NCI-H2171 treated with DMSO at 0.1 percent for 48 hours (cell line): ENCODE measurements around the gene SYT1.

ENCODE experiments used
- DNase-seq: peaks from one replicate; lab custom pipeline; 2025; lab: John Stamatoyannopoulos, UW

Gene SYT1

DNA sequence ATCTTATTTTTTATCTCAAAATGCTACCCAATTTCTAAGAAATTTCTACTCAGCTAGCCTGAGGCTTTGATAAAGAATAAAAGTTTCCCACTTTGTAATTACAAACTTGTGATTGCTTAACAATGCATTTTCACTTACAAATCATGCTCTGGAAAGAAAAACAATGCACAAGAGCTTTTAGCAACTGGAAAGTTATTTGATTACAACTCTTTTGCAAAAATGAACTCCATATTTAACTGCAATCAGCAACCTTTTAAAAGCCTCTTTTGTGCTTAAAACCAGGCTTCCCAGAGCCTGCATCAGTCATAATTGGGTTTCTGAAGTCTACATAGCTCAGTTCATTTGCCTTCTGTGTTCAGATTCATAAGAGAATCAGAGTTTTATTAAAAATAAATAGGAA, 431.0 kb downstream of the SYT1 start:
- DNase-seq = no peak

GRCh38 chr12:79296133-79296532, 431.6 kb downstream of the SYT1 start:
- no peak for DNase-seq

DNA sequence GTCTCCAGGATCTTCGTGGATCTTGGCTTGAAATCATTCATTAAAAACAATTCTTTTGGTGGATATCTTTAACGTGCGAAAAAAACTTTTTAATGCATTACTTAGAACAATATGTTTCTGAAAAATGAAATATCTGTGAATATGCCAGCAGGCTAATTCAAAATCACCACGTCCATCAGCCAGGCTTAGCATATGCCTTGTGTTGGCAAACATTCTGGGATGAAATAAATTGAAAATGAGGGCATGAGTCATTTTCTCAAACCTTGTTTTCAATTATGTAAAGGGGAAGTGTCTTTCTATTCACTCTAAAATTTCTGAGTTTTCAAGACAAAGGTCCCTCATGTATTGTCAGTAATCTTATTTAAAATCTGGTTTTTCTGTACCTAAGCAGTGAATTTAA, 432.3 kb downstream of the SYT1 start:
- DNase-seq = no peak

DNA sequence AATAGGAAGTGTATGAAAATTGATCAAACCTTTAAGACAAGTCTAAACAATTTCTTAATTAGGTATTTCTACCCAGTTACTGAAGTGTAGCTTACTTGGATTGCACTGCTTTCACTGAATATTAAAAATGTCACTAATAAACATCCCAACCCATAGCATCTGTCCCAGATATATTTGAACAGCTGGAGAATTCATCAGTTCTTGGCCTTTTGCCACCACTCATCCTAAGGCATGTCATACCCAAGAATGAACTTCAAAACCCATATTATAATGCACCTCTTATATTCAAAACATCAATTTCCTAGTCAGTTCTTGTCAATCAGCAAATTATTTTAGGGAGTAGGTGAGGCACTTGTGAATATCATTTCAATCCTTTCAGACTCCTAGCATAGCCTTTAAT, 433.9 kb downstream of the SYT1 start:
- DNase-seq = peak; percentile 75

- no peak for DNase-seq
These were observed 435.0 kb downstream of the SYT1 start for GRCh38 chr12:79299447-79300198.

DNA sequence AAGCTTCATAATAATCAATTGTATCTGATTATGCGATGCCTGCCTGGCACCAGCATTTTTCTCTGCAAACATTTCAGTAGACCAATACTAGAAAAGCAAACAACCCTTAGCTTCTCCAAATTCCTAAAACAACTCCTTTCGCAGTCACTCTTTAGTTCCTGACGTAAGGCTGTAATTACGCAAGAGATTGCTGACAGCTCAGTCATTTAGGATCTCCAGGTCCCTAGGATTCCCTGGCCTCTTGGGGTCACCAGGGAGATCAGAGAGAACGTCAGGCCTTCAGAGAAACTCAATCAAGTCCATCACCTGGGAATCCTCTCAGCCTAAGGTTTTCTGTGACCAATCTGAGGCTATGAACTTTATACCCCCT, 435.6 kb downstream of the SYT1 start:
- no peak for DNase-seq

DNA sequence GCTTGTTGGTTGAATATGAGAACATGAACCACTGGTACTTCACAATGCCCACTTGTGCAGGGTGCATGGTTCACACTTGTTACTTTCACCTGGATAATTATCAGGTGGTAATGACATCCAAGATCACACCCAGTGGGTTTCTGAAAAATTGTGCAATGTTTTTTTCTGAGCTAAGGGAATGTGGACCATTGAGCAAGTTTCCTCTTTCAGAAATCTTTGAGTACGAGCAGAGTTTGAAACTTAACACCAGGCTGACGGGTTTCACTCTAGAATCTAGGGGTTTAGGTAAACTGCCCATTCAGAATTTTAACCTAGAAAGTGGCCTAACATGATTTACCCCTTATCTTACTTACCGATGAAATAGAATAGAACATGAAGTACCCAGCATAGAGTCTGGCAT, 436.6 kb downstream of the SYT1 start:
- no peak for DNase-seq

DNA sequence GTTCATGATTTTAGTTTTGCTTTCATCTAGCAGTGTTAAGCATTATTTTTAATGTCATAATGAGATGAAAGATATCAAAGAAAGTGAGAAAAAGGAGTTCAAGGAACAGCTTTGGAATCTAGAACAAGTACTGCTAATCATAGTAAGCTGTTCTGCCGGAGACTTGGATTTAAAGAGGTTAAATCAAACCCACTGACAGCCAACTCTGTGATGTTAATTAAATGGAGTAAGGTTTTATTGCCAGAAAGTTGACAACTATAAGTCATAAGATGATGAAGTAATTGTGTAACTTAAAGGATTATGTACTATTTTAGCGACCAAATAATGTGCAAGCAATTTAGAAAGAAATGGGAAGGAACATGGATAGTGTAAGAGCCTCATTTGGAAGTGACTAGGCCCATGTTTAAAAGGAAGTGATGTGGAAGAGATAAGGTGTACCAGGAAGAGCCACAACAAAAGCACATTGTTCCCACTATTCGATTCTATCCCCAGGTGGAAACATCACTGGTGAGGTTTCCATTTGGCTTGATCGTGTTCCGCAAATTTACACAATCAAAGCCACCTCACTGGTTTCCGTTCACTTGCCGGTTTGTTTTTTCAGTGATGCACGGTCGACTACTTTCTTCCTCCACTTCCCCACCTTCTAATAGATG, 437.7 kb downstream of the SYT1 start:
- DNase-seq = no peak

- DNase-seq = no peak
These were observed 442.8 kb downstream of the SYT1 start for GRCh38 chr12:79307340-79307739.

DNA sequence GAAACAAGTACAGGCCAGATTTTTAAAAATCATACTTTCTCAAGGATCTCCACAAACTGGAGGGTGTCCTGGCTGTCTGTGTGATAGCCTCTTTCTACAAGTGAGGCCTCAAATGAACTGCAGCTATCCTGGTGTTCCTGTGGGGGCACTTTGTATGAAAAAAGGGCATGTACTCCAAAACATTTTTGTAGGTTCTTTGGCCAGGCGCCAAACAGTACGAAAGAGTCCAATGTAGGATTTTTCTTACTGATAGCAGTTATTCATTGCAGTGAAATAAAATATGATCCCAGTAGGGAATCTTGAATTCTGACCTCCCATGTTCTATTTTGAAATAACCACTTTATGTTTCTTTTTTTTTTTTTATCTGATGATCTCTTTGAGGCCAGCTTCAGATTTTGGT, 444.5 kb downstream of the SYT1 start:
- no peak for DNase-seq

- no peak for DNase-seq
These were observed 452.7 kb downstream of the SYT1 start for GRCh38 chr12:79317179-79317847.

- DNase-seq = no peak
These were observed 458.3 kb downstream of the SYT1 start for GRCh38 chr12:79322905-79323304.

GRCh38 chr12:79324571-79324970, 460.0 kb downstream of the SYT1 start:
- DNase-seq = no peak

GRCh38 chr12:79326222-79326621, 461.6 kb downstream of the SYT1 start:
- DNase-seq = peak; percentile 73

DNA sequence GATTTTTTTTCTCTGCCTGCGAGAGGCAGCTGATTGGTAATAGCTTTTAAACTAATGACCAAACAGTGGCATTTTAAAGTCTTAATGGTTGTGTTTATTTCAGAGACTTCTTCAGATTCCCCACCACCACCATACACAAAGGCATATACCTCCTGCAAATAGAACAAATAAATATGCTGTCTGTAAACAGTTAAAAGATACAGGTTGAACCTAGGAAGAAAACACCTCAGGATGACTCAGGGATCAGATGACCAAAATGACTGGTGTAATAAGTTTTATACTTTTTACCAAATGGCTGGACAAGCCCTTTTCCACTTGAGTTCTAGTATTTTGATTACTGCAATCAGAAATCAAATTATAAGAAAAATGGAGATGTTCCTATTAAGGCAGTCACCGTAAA, 462.1 kb downstream of the SYT1 start:
- DNase-seq = no peak

DNA sequence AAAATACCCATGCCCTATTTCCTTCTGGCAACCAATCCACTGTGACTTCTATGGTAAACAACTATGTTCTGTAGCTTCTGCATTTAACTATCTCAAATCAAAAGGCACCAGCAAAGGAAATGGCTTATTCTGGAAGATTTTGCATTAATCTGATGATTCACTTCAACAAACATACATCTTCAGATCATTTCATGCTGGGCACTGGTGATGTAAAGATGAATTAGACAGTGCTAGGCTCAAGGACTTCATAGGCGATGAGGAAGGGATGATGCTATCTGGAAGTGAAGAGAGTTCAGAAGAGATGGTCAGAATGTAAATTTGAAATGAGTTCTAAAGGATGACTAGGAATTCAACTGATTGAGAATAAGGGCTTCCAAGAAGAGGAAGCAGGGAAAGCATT, 462.9 kb downstream of the SYT1 start:
- no peak for DNase-seq

- DNase-seq = no peak
These were observed 465.4 kb downstream of the SYT1 start for GRCh38 chr12:79329933-79330332.

- DNase-seq = no peak
These were observed 467.3 kb downstream of the SYT1 start for GRCh38 chr12:79331870-79332269.

DNA sequence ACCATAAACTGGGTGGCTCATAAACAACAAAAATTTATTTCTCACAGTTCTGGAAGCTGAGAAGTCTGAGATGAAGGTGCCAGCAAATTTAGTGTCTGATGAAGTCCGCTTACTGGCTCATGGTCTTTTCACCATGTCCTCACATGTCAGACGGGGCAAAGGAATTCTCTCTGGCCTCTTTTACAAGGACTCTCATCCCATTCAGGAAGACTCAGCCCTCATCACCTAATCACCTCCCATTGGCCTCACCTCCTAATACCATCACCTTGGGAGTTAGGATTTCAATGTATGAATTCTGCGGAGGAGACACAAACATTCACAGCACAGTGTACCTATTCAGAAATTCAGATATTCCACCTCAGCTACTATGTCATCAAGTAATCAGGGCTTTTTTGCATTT, 468.6 kb downstream of the SYT1 start:
- no peak for DNase-seq

DNA sequence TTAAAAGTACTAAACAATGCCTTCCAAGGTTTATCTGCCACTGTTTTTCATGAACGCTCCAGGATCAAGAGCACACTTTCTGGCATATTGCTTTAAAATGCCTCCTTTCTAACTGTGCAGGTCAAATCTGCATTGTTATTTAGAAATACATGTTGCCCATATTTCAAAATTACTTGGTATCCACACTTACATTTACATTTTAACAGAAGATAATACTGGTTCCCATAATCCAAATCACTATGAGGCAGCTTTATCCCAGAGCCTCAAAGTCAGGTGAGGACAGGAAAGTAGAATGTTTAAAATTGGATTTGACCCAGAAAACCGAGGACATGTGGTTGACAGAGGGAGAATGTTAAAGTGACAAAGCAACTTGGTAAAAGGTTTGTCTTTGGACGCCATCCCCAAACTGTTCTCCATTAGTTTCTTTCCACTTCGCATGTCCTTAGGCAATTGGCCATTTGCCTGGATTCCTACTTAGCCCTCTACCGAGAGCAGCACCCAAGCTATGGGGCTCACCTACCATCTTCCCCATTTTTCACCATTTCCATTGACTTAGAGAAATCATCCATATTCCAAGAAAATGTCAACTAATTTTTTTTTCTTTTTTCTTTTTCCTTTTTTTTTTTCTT, 473.2 kb downstream of the SYT1 start:
- DNase-seq = no peak

- peak; percentile 81 for DNase-seq
These were observed 480.6 kb downstream of the SYT1 start for GRCh38 chr12:79344855-79345847.

- peak; percentile 60 for DNase-seq
These were observed 483.3 kb downstream of the SYT1 start for GRCh38 chr12:79347866-79348265.
